ENCODE measurements around the gene MAPKAPK5. TPM values are rescaled to one million over a fixed set of nuclear protein-coding genes. Genes with fewer than 3 reads are reported as not detected.

MAPKAPK5 gene
- total and polyA plus RNA-seq, 9 of the 15 experiments (the other 6 are each of a cell fraction or from before 2014, with no cell fraction given), result 11.6 to 72.1 (median 60.4) TPM

- TF ChIP-seq ZBTB40 (IDR thresholded peaks at IDR 0.05) (no peak), ZBTB40 (CRISPR knock-in tag; IDR thresholded peaks at IDR 0.05) (no peak), ZNF239 (CRISPR knock-in tag; IDR thresholded peaks at IDR 0.05) (no peak), ZNF197 (CRISPR knock-in tag; IDR thresholded peaks at IDR 0.05; ENCODE audit: low read depth) (no peak), ZBTB1 (CRISPR knock-in tag; IDR thresholded peaks at IDR 0.05; ENCODE audit: borderline replicate concordance, low read depth) (no peak), ZNF76 (CRISPR knock-in tag; IDR thresholded peaks at IDR 0.05; ENCODE audit: borderline replicate concordance) (no peak), MAFK (IDR thresholded peaks at IDR 0.05; ENCODE audit: low read length) (no peak), ZC3H8 (IDR thresholded peaks at IDR 0.05) (no peak), RBM22 (IDR thresholded peaks at IDR 0.05; ENCODE audit: low read depth, low read length, poor library complexity, severe bottlenecking) (no peak), IRF2 (CRISPR knock-in tag; IDR thresholded peaks at IDR 0.05) (no peak), CEBPZ (IDR thresholded peaks at IDR 0.05; ENCODE audit: borderline replicate concordance, low read depth, low read length) (no peak), ZNF511 (CRISPR knock-in tag; IDR thresholded peaks at IDR 0.05) (no peak), CREM (IDR thresholded peaks at IDR 0.05; ENCODE audit: low read depth) (peak; percentile 82)
Measured at GRCh38 chr12:111812881-111813741, 28.9 kb upstream of the MAPKAPK5 start (continued).
